Activated T-cell treated with anti-CD3 and anti-CD28 coated beads, Interleukin-2, amount 50 U/mL, for 4 hours (primary cell): ENCODE data around the gene SUSD2. TPM values are rescaled to one million over a fixed set of nuclear protein-coding genes. Genes with fewer than 3 reads are reported as not detected.
"Not testable (repeated sequence)": the region's sequence is repeated elsewhere in the genome, so short reads cannot be mapped to it uniquely, and the experiment has no call there.

Experiments used
- ATAC-seq, 2 donors: fragments of 200-7000 bp; cut with Tn5 transposase; one replicate each; pipeline ENCODE4 v1.10.0; 2021
- DNase-seq: peaks from one replicate; pipeline ENCODE4 v3.0.0-alpha.2; 2020
- H3K27me3 Mint-ChIP-seq: one replicate; pipeline ENCODE4 v1.8.0; 2021; ENCODE audit warnings: low read depth, mixed read lengths
- H3K36me3 Mint-ChIP-seq: one replicate; pipeline ENCODE4 v1.8.0; 2022; ENCODE audit warnings: mixed read lengths; ENCODE audit not compliant: insufficient read depth
- H3K4me1 Mint-ChIP-seq: one replicate; pipeline ENCODE4 v1.8.0; 2021; ENCODE audit warnings: low read depth, mixed read lengths
- H3K4me3 Mint-ChIP-seq: one replicate; pipeline ENCODE4 v1.8.0; 2021; ENCODE audit warnings: mild to moderate bottlenecking, moderate library complexity, mixed read lengths
- H3K9me3 Mint-ChIP-seq: one replicate; pipeline ENCODE4 v1.8.0; 2021; ENCODE audit warnings: mixed read lengths
- total RNA-seq, 3 donors: library from RNA; stranded (reverse); gene quantifications; one replicate each; pipeline ENCODE4 v1.2.1, GENCODE V29; 2021

The SUSD2 gene
- total RNA-seq = 1 to 10 TPM; 1.2 to 1.7 (median 1.6) TPM

GRCh38 chr22:24181088-24181995, at the start of gene SUSD2:
TSS of gene SUSD2 (plus strand) at chr22:24181487. CDS start at chr22:24181520, 33 bp downstream.
- no peak within 1 kb of the TSS for H3K4me3 Mint-ChIP-seq
- ATAC-seq (no peak), DNase-seq (no peak)
- H3K9me3 Mint-ChIP-seq = no peaks in the 10 kb centered on the region
- no peaks in the 10 kb centered on the region for H3K36me3 Mint-ChIP-seq
- no peaks in the 10 kb centered on the region for H3K27me3 Mint-ChIP-seq
- no peaks in the 10 kb centered on the region for H3K4me1 Mint-ChIP-seq

DNA sequence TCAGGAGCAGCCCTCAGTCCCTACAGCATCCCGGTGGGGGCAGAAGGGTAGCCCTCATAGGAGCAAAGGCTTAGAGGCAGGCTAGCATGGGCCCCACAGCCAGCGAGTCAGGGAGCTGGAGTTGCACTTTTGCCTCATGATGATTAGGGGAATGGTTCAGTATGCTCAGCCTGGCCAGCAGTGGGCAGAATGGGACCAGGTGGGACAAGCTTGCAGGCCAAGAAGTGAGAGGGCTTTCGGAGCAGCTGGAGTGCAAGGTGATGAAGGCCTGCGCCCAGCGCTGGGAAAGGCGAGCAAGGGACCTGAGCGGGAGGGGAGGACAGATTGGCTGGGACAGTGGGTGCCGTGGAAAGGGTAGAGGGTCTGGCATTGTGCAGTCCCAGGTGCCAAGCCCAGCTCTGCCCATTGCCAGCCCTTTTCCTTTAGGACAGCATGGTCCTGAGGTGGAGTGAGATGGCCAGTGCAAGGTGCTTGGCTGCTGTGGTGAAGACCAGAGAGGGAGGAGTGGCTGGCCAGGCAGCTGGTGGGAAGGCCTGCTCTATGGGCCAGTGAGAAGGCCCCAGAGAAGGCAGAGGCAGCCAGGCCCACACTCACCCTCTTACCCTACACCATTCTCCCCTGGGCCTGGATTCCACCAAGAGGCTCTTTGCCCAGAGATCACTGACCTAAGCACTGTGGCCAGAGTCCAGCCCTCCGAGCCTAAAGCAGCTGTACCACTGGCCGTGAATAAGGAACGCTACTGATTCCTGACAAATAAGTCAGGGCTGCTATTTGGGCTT, 47.9 kb upstream of the SUSD2 start:
- H3K4me3 Mint-ChIP-seq = no peak overlapping the region
- peak; percentile 34 for DNase-seq
- H3K4me1 Mint-ChIP-seq = peaks cover 19% of the 10 kb centered on the region
- no peaks in the 10 kb centered on the region for H3K27me3 Mint-ChIP-seq
- peaks cover 16% of the 10 kb centered on the region for H3K36me3 Mint-ChIP-seq
- ATAC-seq = peak; percentile 30 to 31
- no peaks in the 10 kb centered on the region for H3K9me3 Mint-ChIP-seq

DNA sequence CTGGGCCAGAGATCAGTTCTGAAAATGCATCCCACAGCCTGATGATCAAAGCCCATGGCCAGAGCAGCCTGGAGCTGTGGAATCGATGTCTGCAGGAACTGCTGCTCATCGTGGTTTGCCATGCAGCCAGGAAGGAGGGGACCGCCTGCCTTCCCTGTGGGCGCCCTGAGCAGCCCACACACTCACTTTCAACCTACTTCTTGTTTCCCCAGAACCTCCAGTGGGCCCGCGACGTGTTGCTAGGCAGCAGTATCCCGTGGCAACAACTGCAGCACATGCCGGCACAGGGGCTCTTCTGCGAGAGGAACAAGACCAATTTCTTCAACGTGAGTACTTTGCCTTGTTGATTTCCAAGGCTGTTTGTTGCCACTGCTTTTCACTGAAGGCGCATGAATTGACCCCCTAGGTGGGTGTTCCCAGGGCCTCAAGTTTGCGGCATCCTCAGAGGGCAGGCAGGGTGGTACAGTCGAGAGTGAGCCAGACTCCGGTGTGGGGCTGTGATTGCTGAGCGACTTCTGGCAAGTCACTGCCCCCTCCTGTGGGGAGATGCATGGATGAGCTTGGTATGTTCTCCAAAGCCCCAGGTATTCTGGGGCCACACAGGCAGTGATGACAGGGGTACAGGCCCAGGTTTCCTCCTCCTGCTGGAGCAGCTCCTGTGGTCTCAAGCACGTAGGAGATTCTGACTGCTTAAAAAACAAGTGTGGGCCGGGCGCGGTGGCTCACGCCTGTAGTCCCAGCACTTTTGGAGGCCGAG, 47.0 kb upstream of the SUSD2 start:
- ATAC-seq = peak; percentile 60 to 76
- Mint-ChIP-seq H3K27me3 (no peaks in the 10 kb centered on the region), H3K4me1 (peaks cover 19% of the 10 kb centered on the region), H3K4me3 (no peak overlapping the region), H3K36me3 (peaks cover 16% of the 10 kb centered on the region), H3K9me3 (no peaks in the 10 kb centered on the region)
- DNase-seq = peak; percentile 82

DNA sequence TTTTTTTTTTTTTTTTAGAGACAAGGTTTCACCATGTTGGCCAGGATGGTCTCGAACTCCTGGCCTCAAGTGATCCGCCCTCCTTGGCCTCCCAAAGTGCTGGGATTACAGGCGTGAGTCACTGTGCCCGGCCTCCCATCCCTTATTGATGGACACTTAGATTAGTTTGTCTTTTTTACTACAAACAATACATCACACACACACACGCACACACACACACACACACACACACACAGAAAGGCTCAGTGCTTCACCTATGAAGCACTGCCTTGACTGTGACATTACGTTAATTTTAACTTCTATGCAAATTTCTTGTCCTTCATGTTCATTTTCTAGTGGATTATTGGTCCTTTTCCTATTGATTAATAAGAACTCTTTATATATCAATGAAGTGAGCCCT, 44.8 kb upstream of the SUSD2 start:
- ATAC-seq = not testable (repeated sequence)
- peaks cover 36% of the 10 kb centered on the region for H3K4me1 Mint-ChIP-seq

GRCh38 chr22:24137595-24137994, 43.7 kb upstream of the SUSD2 start:
- no peaks in the 10 kb centered on the region for H3K9me3 Mint-ChIP-seq
- ATAC-seq = no peak
- DNase-seq = no peak
- H3K36me3 Mint-ChIP-seq = peaks cover 22% of the 10 kb centered on the region
- no peaks in the 10 kb centered on the region for H3K27me3 Mint-ChIP-seq
- H3K4me3 Mint-ChIP-seq = no peak overlapping the region
- peaks cover 45% of the 10 kb centered on the region for H3K4me1 Mint-ChIP-seq

More for the DNA sequence above, 44.8 kb upstream of the SUSD2 start:
- not testable (repeated sequence) for DNase-seq, H3K27me3 Mint-ChIP-seq, H3K9me3 Mint-ChIP-seq, H3K4me3 Mint-ChIP-seq
- peaks cover 22% of the 10 kb centered on the region for H3K36me3 Mint-ChIP-seq

- H3K9me3 Mint-ChIP-seq = no peaks in the 10 kb centered on the region
- H3K36me3 Mint-ChIP-seq = peaks cover 22% of the 10 kb centered on the region
- H3K4me1 Mint-ChIP-seq = peaks cover 43% of the 10 kb centered on the region
- no peak overlapping the region for H3K4me3 Mint-ChIP-seq
- DNase-seq (no peak), ATAC-seq (no peak)
- H3K27me3 Mint-ChIP-seq = no peaks in the 10 kb centered on the region
These were observed 42.5 kb upstream of the SUSD2 start for GRCh38 chr22:24138649-24139420.

GRCh38 chr22:24140357-24140756, 40.9 kb upstream of the SUSD2 start:
- no peak for ATAC-seq

DNA sequence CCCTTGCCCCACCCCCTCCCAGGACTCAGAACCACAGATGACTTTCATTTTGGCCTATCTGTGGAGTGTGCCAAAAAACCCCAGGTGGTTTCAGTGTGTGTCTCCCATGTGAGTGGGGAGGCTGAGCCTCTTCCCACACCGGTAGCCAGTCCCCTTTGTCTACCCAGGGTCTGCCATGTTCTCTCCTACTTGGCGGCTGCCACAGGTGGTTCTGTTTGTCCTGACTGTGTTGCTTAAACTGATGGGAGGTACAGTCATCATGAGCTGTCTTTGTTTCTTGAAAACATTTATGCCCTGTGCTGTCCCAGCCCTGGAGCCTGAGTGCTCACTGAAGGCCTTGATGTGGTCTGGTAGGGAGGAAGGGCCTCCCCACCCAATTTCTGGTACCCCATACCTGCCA, 39.7 kb upstream of the SUSD2 start:
- Mint-ChIP-seq H3K4me1 (peaks cover 62% of the 10 kb centered on the region), H3K36me3 (peaks cover 14% of the 10 kb centered on the region), H3K27me3 (no peaks in the 10 kb centered on the region), H3K4me3 (peak overlapping the region; percentile 19), H3K9me3 (no peaks in the 10 kb centered on the region)
- ATAC-seq (peak; percentile 91), DNase-seq (no peak)

More at GRCh38 chr22:24140357-24140756, 40.9 kb upstream of the SUSD2 start:
- Mint-ChIP-seq H3K9me3 (no peaks in the 10 kb centered on the region), H3K27me3 (no peaks in the 10 kb centered on the region), H3K4me3 (no peak overlapping the region), H3K36me3 (peaks cover 19% of the 10 kb centered on the region), H3K4me1 (peaks cover 51% of the 10 kb centered on the region)
- no peak for DNase-seq

DNA sequence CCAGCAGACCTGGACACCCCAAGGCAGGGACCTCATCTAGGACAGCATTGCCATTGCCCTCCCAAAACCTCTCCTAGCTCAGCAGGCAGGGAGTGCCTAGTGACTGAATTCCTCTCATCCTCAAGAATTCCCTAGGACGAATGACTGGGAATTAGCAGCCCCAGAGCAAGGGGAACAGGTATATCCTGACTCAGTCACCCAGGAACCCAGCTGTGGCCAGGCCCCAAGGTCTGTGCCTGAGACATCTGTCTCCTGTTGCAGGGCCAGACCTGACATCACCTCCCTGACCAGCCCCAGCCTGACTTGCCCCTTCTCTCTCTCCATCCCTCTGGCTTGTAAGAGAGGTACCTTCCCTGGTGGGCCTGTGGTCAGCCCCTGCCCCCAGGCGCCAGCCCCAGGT, 39.0 kb upstream of the SUSD2 start:
- DNase-seq (no peak), ATAC-seq (no peak)
- no peaks in the 10 kb centered on the region for H3K9me3 Mint-ChIP-seq
- no peaks in the 10 kb centered on the region for H3K27me3 Mint-ChIP-seq
- peaks cover 8% of the 10 kb centered on the region for H3K36me3 Mint-ChIP-seq
- peaks cover 67% of the 10 kb centered on the region for H3K4me1 Mint-ChIP-seq
- no peak overlapping the region for H3K4me3 Mint-ChIP-seq

GRCh38 chr22:24142831-24143230, 38.5 kb upstream of the SUSD2 start:
- Mint-ChIP-seq H3K9me3 (no peaks in the 10 kb centered on the region), H3K27me3 (no peaks in the 10 kb centered on the region), H3K36me3 (peaks cover 8% of the 10 kb centered on the region), H3K4me3 (no peak overlapping the region), H3K4me1 (peaks cover 73% of the 10 kb centered on the region)
- no peak for DNase-seq
- no peak for ATAC-seq

DNA sequence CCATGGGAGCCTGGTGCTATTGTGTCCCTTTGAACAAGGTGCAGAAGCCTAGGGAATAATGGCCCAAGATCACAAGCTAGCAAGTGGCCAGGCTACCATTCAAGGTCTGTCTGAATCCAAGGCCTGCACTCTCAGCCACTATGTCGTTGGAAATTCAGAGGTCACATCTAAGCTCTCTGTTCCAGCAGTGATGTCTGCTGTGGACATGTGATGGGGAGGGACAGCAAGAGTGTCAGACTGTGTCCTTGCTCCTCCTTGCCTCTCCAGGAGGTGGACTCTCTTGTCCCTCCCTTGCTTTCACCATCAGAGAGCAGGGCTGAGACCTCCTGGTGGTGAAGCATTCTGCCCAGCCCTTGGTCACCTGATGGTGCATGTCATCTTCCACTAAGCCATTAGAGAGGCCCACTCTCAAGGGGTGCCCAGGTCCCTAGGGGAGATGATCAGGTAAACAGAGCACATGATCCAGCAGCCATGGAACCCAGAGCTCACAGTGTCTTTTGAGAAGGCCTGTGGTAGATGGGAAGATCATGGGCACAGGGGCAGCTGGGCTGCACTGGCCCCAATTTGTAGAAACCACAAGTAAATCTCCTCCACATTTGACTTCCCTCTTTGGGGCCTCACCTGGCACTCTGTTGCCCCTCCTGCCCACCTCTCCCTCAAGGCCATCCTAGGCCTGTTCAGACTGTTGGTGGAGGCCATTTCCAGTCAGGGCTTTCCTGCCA, 37.1 kb upstream of the SUSD2 start:
- Mint-ChIP-seq H3K4me1 (peaks cover 80% of the 10 kb centered on the region), H3K36me3 (peaks cover 7% of the 10 kb centered on the region), H3K27me3 (no peaks in the 10 kb centered on the region), H3K4me3 (no peak overlapping the region), H3K9me3 (no peaks in the 10 kb centered on the region)
- DNase-seq (no peak), ATAC-seq (no peak)

GRCh38 chr22:24144778-24145085, 36.6 kb upstream of the SUSD2 start:
- H3K4me1 Mint-ChIP-seq = peaks cover 80% of the 10 kb centered on the region

More at GRCh38 chr22:24144778-24145085, 36.6 kb upstream of the SUSD2 start:
- H3K9me3 Mint-ChIP-seq = no peaks in the 10 kb centered on the region
- ATAC-seq = no peak
- no peaks in the 10 kb centered on the region for H3K27me3 Mint-ChIP-seq
- H3K4me3 Mint-ChIP-seq = no peak overlapping the region
- no peak for DNase-seq
- H3K36me3 Mint-ChIP-seq = peaks cover 6% of the 10 kb centered on the region
